HG02884 (cell line): ENCODE data around the gene NSUN6.
"Not testable (repeated sequence)": the region's sequence is repeated elsewhere in the genome, so short reads cannot be mapped to it uniquely, and the experiment has no call there.

ENCODE experiments used
- ATAC-seq: cut with Tn5 transposase; IDR thresholded peaks from one replicate; pipeline ENCODE4 v1.9.1; 2021; ENCODE audit warnings: mild to moderate bottlenecking, moderate library complexity; ENCODE audit not compliant: unreplicated experiment

Gene NSUN6

DNA sequence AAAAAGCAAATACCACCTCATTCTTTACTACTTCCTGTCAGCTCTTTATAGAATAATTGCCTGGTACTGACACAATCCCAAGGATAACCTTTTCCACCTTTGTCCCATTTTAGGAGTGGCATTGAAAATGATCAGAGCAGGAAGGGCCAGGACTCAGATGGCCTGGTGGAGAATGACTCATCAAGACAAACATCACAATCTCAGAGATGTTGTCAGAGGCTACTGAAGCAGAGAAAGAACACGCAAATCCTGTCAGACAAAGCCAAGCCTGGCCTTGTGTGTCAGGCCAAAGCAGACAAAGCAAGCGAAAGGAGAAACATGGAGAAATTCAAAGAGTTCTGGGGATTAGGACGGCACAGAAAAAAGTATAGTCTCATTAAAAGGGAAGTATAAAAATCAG lies 40.9 kb downstream of the NSUN6 start:
- ATAC-seq, result no peak

DNA sequence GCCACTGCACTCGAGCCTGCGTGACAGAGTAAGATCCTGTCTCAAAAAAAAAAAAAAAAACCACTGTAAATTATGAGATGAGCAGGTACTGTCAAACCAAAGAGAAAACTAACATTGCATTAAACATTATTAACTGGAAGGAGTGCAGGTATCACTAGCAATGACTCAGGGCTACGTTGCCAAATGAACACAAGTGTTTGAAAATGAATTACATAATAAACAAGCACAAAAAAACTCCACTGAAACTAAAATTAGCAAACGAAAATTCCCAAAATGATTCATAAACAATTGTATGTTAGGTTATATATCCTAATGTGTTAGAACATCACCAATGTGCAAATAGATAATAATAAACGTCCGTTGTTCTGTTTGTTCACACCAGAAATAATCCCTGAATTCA lies 42.8 kb downstream of the NSUN6 start:
- no peak for ATAC-seq

DNA sequence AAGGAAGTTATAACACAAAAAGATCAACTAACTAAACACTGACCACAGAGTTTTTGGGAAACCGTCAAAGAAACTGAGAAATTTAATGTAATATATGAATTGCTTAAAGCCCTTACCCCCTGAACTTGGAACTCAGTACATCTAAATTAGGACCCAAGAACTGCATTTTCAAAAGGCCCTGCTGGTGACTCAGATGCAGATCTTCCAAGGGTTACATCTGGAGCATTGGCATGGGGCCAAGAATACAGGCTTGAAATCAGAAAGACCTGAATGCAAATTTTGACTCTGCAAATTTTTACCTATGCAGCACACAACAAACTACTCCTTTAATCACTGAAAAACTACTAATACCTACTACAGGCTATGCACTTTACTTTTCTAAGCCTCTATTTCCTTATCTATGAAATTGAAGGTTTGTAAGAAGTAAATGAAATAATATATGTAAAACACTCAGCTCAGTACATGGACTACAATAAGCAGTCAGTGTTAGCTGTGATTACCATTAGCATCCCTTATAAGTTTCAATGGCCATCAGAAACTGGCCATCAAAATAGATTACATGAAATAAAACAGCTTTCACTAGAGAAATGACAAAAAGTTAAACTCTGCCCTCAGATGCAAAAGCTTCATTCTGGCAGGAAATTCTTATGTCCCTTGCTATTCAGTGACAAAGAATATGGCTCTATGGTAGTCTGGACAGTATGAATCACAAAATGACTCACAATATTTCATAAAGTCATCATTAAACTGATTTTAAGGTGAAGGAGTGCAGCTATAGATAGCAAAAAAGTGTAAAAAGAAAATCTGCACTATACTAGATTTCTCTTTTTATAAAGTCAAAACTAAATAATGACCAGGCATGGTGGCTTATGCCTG lies 43.6 kb downstream of the NSUN6 start:
- ATAC-seq, result peak; percentile 57

DNA sequence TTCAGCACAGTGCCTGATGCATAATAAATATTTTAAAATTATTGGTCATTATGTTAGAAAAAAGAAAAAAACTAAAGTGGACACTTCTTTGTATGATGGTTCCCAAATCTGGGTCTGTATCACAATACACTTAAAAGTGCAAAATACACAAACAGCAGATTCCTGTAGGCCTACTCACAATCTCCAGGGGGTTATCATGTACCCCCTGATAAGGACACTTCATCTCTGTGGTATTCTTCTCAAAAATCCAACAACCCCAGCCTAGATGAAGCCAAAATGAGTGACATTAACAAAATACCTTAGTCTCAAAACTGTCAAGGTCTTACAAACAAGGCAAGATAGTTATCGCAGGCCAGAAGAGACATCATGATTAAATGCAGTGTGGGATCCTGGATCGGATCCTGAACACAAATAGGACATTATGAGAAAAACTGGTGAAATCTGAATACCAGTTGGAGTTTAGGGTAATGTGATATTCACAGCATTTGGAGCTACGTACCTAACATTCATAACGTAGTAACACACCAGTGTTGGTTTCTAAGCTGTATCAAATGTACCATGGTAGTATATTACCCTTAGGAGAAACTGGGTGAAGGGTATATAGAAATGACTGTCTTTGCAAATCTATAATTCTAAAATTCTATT lies 45.2 kb downstream of the NSUN6 start:
- no peak for ATAC-seq

DNA sequence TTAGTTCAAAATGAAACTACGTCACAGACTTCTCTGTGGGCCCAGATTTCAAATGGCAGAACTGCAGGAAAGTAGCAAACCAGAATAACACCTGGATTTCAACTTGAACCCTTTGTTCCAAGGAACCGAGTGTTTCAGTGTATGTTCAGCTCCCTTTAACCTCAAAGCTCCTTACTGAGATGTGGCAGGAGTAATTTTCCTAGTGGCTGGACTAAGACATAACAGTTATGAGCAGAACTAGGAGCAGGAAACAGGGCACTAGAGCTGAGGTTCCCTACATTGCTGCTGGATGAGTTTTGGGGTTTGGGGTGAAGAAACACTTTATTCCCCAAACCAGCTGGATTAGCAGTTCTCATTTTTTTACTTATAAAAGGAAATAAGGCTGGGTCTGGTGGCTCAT lies 50.1 kb downstream of the NSUN6 start:
- no peak for ATAC-seq

DNA sequence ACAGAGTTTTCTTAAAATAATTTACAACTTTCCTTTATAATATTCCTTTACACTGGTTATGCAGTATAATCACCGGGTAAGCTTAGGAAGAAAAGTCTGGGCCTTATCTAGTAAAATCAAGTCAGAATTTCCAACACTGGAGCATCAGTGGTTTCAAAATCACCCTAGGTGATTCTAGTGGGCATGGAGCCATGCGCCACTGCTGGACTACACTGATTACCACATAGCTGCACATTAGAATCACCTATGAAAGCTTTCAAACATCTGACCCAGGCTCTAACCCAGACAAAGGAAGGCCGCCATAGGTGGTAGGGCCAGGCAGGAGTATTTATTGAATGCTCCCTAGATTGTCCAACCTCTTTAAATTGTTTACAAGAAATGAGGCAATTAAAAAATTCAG lies 52.0 kb downstream of the NSUN6 start:
- no peak for ATAC-seq

DNA sequence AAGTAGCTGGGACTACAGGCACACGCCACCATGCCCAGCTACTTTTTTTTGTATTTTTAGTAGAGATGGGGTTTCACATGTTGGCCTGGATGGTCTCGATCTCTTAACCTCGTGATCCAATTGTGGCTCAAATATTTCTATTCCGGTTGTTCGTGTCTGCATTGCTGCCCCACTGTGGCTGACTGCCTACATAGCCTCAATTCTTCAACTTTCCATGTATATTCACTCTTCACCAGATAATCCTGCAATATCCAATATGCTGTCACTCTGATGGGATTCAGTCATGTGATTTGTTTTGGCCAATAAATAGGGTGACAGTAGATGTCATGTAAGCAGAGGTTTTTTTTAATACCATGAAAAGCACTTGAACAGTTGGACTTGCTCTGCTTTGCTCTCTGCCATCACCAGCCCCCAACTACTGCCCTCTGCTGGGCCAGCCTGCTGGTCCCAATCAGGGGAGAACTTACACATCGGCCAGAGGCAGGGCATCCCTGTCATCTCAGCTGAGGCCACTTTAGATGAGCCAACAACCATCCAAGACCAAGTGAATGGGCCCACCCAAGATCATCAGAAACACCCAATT lies 56.7 kb downstream of the NSUN6 start:
- ATAC-seq, result no peak

DNA sequence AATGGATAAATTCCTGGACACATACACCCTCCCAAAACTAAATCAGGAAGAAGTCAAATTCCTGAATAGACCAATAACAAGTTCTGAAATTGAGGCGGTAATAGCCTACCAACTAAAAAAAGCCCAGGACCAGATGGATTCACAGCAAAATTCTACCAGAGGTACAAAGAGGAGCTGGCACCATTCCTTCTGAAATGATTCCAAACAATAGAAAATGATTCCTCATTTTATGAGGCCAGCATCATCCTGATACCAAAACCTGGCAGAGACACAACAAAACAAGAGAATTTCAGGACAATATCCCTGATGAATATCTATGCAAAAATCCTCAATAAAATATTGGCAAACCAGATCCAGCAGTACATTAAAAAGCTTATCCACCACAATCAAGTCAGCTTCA lies 60.2 kb downstream of the NSUN6 start:
- not testable (repeated sequence) for ATAC-seq

DNA sequence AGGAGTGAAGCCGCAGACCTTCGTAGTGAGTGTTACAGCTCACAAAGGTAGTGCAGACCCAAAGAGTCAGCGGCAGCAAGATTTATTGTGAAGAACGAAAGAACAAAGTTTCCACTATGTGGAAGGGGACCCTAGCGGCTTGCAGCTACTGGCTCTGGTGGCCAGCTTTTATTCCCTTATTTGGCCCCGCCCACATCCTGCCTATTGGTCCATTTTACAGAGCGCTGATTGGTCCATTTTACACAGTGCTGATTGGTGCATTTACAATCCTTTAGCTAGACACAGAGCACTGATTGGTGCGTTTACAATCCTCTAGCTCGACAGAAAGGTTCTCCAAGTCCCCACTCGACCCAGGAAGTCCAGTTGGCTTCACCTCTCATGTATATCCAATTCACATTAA lies 64.8 kb downstream of the NSUN6 start:
- not testable (repeated sequence) for ATAC-seq

DNA sequence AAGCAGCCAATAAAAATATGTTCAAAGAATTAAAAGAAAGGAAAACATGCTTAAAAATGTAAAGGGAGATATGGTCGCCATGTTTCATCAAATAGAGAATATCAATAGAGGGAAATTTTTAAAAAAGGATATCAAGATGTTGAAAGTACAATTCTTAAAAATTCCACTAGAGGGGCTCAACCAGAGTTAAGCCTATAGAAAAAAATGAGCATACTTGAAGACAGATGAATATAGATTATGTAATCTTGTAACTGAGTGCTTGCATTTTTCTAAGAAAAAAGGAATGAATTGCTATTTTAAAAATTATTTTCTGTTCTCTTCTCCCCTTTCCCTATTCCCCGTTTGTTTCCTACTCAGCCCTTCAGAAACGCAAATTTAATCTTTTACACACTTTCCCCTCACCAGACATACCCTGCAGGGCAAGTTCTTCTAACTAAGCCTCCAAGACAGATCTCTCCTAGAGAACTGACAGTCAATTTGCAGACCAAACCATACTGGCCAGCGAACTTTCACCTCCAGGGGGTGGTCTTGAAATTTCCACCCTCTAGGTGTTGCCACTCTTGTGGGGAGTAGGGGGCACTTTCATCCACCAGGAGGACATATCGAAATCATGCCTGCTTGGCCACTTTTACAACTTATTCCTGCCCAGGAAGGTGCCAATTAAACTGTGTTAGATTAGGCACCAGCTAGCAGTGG lies 67.7 kb downstream of the NSUN6 start:
- ATAC-seq, result no peak

DNA sequence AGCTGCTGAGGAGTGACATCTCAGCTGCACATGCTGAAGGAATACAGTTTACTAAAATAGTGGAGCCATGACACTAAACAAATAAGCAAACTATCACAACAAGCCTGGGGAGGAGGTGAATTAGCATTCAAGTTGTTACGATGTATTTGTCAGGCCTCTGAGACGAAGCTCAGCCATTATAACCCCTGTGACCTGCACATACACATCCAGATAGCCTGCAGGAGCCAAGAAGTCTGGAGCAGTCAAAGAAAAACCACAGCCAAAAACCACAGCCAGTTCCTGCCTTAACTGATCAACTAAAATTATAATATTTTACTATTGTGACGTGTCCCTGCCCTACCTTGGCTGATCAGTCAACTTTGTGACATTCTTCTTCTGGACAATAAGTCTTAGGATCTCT lies 68.6 kb downstream of the NSUN6 start:
- no peak for ATAC-seq

DNA sequence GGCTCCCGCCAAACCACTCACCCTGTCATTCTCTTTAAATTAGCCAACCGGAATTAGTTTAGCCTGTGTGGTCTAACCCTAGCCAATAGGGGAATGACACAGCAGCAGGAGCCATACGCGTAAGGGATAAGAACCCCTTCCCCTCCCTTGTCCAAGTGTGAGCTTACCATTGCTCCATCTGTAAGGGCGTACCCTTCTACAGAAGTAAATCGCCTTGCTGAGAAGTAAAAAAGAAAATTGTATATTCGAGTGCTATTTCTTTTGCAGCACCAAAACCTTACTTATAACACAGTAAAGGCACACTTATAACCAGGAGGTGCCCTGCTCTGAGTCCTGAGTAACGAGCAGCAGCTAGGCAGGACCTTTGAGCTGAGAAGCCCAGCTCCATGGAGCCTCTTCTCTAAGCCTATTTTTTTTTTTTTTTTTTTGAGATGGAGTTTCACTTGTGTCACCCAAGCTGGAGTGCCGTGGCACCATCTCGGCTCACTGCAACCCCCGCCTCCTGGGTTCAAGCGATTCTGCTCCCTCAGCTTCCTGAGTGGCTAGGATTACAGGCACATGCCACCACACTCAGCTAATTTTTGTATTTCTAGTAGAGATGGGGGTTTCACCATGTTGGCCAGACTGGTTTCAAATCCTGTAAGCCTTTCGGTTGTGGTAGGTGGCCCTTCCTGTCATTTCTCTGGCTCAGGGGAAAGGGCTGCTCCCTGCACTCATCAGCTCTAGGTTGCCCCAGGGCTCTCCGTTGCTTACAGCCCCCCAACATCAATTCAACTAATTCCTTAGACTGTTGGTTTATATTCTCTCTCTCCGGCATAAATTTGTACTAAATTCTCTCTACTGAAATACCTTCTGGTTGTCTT lies 73.3 kb downstream of the NSUN6 start:
- ATAC-seq, result no peak

DNA sequence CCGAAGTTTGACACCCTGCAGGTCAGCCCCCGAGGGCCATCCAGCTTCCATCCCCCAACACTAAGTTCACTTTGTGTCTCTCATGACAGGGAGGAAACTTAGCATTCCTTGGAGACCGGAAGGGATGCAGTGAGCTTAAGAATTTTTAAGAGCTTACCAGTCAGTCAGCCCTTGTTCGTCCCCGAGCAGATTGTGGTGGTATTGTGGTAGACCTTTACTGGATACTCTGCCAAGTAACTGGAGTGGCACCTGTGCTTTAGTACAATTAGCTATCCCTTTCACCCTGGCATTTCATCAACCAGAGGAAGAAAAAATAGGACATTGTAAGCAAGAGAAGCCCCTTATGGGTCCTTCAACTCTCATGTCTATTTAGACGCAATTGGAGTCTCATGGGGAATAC lies 74.8 kb downstream of the NSUN6 start:
- no peak for ATAC-seq

DNA sequence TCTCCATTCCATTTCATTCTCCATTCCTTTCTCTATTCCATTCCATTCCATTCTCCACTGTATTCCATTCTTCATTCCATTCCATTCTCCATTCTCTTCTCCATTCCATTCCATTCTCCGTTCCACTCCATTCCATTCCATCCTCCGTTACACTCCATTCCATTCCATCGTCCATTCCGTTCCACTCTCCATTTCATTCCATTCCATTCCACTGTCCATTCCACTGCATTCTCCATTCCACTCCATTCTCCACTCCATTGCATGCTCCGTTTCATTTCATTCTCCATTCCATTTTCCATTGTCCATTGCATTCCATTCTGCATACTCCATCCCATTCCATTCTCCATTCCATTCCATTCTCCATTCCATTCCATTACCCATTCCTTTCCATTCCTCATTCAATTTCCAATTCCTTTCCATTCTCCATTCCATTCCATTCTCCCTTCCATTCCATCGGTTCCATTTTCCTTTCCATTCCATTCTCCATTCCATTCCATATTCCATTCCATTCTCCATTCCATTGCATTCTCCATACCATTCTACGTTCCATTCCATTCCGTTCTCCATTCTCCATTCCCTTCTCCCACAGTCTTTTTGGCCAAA lies 78.3 kb downstream of the NSUN6 start:
- no peak for ATAC-seq

DNA sequence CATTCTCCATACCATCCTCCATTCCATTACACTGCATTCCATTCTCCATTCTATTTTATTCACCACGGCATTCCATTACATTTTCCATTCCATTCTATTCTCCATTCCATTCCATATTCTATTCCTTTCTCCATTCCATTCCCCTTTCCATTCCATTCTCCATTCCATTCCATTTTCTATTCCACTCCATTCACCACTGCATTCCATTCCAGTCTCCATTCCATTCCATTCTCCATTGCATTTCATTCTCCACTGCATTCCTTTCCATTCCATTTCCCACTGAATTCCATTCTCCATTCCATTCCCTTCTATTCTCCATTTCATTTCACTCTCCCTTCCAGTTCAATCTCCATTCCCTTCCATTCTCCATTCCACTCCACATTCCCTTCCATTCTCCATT lies 79.6 kb downstream of the NSUN6 start:
- no peak for ATAC-seq

DNA sequence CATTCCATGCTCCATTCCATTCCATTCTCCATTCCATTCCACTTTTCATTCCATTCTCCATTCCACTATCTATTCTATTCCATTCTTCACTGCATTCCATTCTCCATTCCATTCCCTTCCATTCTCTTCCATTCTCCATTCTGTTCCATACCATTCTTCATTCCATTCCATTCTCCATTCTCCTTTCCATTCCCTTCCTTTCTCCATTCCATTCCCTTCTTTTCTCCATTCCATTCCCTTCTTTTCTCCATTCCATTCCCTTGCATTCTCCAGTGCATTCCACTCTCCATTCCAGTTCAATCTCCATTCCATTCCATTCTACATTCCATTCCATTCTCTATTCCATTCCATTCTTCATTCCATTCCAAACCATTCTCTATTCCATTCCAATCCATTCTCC lies 80.3 kb downstream of the NSUN6 start:
- no peak for ATAC-seq

DNA sequence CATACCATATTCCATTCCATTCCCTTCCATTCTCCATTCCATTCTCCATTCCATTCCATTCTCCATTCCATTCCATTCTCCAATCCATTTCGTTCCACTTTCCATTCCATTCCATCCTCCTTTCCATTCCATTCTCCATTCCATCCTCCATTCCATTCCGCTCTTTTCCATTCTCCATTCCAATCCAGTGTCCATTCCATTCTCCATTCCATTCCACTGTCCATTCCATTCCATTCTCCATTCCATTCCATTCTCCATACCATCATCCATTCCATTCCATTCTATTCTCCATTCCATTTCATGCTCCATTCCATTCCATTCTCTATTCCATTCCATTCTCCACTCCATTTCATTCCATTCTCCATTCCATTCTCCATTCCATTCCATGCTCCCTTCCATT lies 81.0 kb downstream of the NSUN6 start:
- not testable (repeated sequence) for ATAC-seq

DNA sequence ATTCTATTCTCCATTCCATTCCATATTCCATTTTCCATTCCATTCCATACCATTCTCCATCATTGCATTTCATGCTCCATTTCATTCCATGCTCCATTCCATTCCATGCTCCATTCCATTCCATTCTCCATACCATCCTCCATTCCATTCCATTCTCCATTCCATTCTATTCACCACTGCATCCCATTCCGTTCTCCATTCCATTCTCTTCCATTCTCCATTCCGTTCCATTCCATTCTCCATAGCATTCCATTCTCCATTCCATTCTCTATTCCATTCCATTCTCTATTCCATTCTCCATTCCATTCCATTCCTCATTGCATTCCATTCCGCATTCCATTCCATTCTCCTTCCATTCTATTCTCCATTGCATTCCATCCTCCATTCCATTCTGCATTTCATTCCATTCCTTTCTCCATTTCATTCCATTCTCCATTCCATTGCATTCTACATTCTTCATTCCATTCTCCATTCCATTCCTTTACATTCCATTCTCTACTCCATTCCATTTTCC lies 84.0 kb downstream of the NSUN6 start:
- no peak for ATAC-seq

DNA sequence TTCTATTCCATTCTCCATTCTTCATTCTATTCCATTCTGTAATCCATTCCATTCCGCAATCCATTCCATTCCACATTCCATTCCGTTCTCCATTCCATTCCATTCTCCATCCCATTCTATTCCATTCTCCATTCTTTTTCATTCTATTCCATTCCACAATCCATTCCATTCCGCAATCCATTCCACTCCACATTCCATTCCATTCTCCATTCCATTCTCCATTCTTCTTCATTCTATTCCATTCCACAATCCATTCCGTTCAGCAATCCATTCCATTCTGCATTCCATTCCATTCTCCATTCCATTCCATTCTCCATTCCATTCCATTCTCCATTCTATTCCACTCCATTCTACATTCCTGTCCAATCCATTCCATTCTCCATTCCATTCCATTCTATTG lies 85.2 kb downstream of the NSUN6 start:
- ATAC-seq, result no peak

DNA sequence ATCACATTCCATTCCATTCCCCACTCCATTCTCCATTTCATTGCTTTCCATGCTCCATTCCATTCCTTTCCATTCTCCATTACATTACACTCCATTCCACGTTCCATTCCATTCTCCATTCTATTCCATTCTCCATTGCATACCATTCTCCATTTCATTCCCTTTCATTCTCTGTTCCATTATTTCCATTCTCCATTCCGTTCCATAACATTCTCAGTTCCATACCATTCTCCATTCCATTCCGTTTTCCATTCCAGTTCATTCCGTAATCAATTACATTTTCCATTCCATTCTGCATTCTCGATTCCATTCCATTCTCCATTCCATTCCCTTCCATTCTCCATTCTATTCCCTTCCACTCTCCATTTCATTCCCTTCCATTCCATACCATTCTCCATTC lies 86.4 kb downstream of the NSUN6 start:
- no peak for ATAC-seq
